Astrocyte of the spinal cord (primary cell): ENCODE results near the gene TMEM117.
A peak's percentile ranks its signal among the peaks of the same experiment; 100 is the strongest.

ENCODE experiments used
- DNase-seq: peaks from one replicate; pipeline ENCODE4 v3.0.0; 2011; ENCODE audit warnings: low read depth, low spot score
- H3K4me3 ChIP-seq: 2 replicates; pipeline ENCODE4 v1.5.1; 2011; ENCODE audit warnings: low read depth, mild to moderate bottlenecking, low read length, moderate library complexity
- CTCF ChIP-seq: IDR thresholded peaks from 2 replicates; pipeline ENCODE4 v1.5.1; 2012; ENCODE audit warnings: low read depth, mild to moderate bottlenecking, low read length, inconsistent platforms
- in situ Hi-C: cut with HindIII; loops from 2 replicates; pipeline ENCODE4 v1.10.0; 2017; ENCODE audit warnings: low sequenced_read_pairs

Gene TMEM117

GRCh38 chr12:43982544-43982943 lies 146.7 kb downstream of the TMEM117 start:
- TF ChIP-seq CTCF, result no peak
- DNase-seq, result no peak
- in situ Hi-C loops, result no loop called here
- H3K4me3 ChIP-seq, result no peak overlapping the region

- no peak overlapping the region for H3K4me3 ChIP-seq
- TF ChIP-seq CTCF, result no peak
- in situ Hi-C loops, result no loop called here
- no peak for DNase-seq
Observed at GRCh38 chr12:43988838-43989560, 153.1 kb downstream of the TMEM117 start.

GRCh38 chr12:43992856-43993255 lies 157.0 kb downstream of the TMEM117 start:
- DNase-seq, result no peak
- H3K4me3 ChIP-seq, result no peak overlapping the region
- TF ChIP-seq CTCF, result no peak
- in situ Hi-C loops, result no loop called here

GRCh38 chr12:44000309-44000952 lies 164.6 kb downstream of the TMEM117 start:
- DNase-seq, result peak; percentile 6
- TF ChIP-seq CTCF, result peak; percentile 56
- H3K4me3 ChIP-seq, result no peak overlapping the region
- in situ Hi-C loops, result no loop called here

GRCh38 chr12:44002607-44003006 lies 166.7 kb downstream of the TMEM117 start:
- DNase-seq, result no peak
- no peak for TF ChIP-seq CTCF
- in situ Hi-C loops, result no loop called here
- H3K4me3 ChIP-seq, result no peak overlapping the region

GRCh38 chr12:44003721-44004120 lies 167.8 kb downstream of the TMEM117 start:
- TF ChIP-seq CTCF, result no peak
- in situ Hi-C loops, result no loop called here
- DNase-seq, result no peak
- no peak overlapping the region for H3K4me3 ChIP-seq
